Transverse colon (tissue), 4 donors: Measurements from ENCODE around the gene RFPL2.
"Not testable (repeated sequence)": the region's sequence is repeated elsewhere in the genome, so short reads cannot be mapped to it uniquely, and the experiment has no call there.

ENCODE experiments used
- CTCF ChIP-seq, 5 experiments: fragments of 200-600 bp in 3 of 5; fragments of 450-650 bp in 2 of 5; sonication (generic) in 3 of 5; IDR thresholded peaks; 1 replicate in 2 of 5; 2 replicates in 3 of 5; pipeline ENCODE4 v1.5.1; 2016 to 2017; ENCODE audit warnings: antibody characterized with exemption in 5 of 5, inconsistent platforms in 3 of 5, mild to moderate bottlenecking in 2 of 5, moderate library complexity in 1 of 5
- EP300 ChIP-seq: sonication (generic); formaldehyde crosslinking; IDR thresholded peaks from one replicate; pipeline ENCODE4 v1.6.1; 2017; ENCODE audit warnings: antibody characterized with exemption, low read depth
- POLR2A ChIP-seq: fragments of 450-650 bp; IDR thresholded peaks from one replicate; pipeline ENCODE4 v1.6.1; 2016; ENCODE audit warnings: antibody characterized with exemption, mild to moderate bottlenecking, moderate library complexity
- POLR2AphosphoS5 ChIP-seq, 3 donors: sonication (generic); formaldehyde crosslinking; IDR thresholded peaks; one replicate each; pipeline ENCODE4 v1.6.1; 2016; ENCODE audit warnings: antibody characterized with exemption in 3 of 3

- TF ChIP-seq POLR2A; CTCF (IDR thresholded peaks at IDR 0.05); POLR2AphosphoS5 (IDR thresholded peaks at IDR 0.05); EP300: not testable (repeated sequence)
Observed at GRCh38 chr22:32157632-32158031, 47.2 kb downstream of the RFPL2 start.
